ENCODE data around the gene PDIA3. TPM values are rescaled to one million over a fixed set of nuclear protein-coding genes. Genes with fewer than 3 reads are reported as not detected.

Gene PDIA3
- total RNA-seq, 1 donor, result 180 TPM

- TF ChIP-seq CTCF (IDR thresholded peaks at IDR 0.05; ENCODE audit: insufficient read depth, low read length), result no peak
- DNase-seq (ENCODE audit: low read depth), result peak; percentile 32
- H3K4me3 ChIP-seq (ENCODE audit: low read depth, low read length), result no peak overlapping the region
These were observed 25.6 kb downstream of the PDIA3 start for GRCh38 chr15:43771816-43772215.

GRCh38 chr15:43772624-43773023 is 26.4 kb downstream of the PDIA3 start:
- no peak for TF ChIP-seq CTCF (IDR thresholded peaks at IDR 0.05; ENCODE audit: insufficient read depth, low read length)
- H3K4me3 ChIP-seq (ENCODE audit: low read depth, low read length), result no peak overlapping the region
- no peak for DNase-seq (ENCODE audit: low read depth)

- no peak for DNase-seq (ENCODE audit: low read depth)
- H3K4me3 ChIP-seq (ENCODE audit: low read depth, low read length), result no peak overlapping the region
- no peak for TF ChIP-seq CTCF (IDR thresholded peaks at IDR 0.05; ENCODE audit: insufficient read depth, low read length)
These were observed 27.8 kb downstream of the PDIA3 start for GRCh38 chr15:43774062-43774461.

GRCh38 chr15:43775411-43775965 is 29.2 kb downstream of the PDIA3 start:
- no peak for TF ChIP-seq CTCF (IDR thresholded peaks at IDR 0.05; ENCODE audit: insufficient read depth, low read length)
- peak; percentile 30 for DNase-seq (ENCODE audit: low read depth)
- H3K4me3 ChIP-seq (ENCODE audit: low read depth, low read length), result no peak overlapping the region

- no peak for TF ChIP-seq CTCF (IDR thresholded peaks at IDR 0.05; ENCODE audit: insufficient read depth, low read length)
- DNase-seq (ENCODE audit: low read depth), result no peak
- H3K4me3 ChIP-seq (ENCODE audit: low read depth, low read length), result peak overlapping the region; percentile 80
These were observed 30.0 kb downstream of the PDIA3 start for GRCh38 chr15:43776101-43776717.

- peak within 1 kb of the TSS; percentile 80 for H3K4me3 ChIP-seq (ENCODE audit: low read depth, low read length)
- peak; percentile 35 for DNase-seq (ENCODE audit: low read depth)
- TF ChIP-seq CTCF (IDR thresholded peaks at IDR 0.05; ENCODE audit: insufficient read depth, low read length), result no peak
These were observed 30.6 kb downstream of the PDIA3 start, which contains the start of gene ELL3 for GRCh38 chr15:43776718-43777266. Gene ELL3, minus strand, starts transcription at chr15:43776966. Its CDS starts 65 bp downstream, at chr15:43776901.

Measured in fibroblast of the aortic adventitia (primary cell).